RWPE1 (cell line): Measurements from ENCODE around the gene SRL.

ENCODE experiments used
- CTCF ChIA-PET: fragments of 350-600 bp; sonication (Branson Sonifier 250); formaldehyde crosslinking; extraction: SDS; loops from one replicate; lab custom pipeline; 2021; lab: Yijun Ruan, JAX
- POLR2A ChIA-PET: fragments of 400-600 bp; formaldehyde crosslinking; extraction: SDS; loops from one replicate; lab custom pipeline; 2020; ENCODE audit warnings: antibody characterized with exemption; ENCODE audit not compliant: low non-redundant PET; lab: Yijun Ruan, JAX
- DNase-seq: peaks from one replicate; pipeline ENCODE4 v3.0.0; 2012; ENCODE audit warnings: low spot score
- H3K27ac ChIP-seq: fragments of 450-650 bp; 2 replicates; pipeline ENCODE4 v1.5.1; 2017
- CTCF ChIP-seq: fragments of 450-650 bp; conservative IDR thresholded peaks from 2 replicates; pipeline ENCODE4 v1.5.1; 2017; ENCODE audit warnings: low read depth, mild to moderate bottlenecking

SRL gene

GRCh38 chr16:4207683-4208340 lies 34.1 kb downstream of the SRL start:
- DNase-seq = no peak
- ChIA-PET CTCF (no interaction called here), POLR2A (no interaction called here)
- H3K27ac ChIP-seq = no peak overlapping the region
- no peak for TF ChIP-seq CTCF

- no peak for DNase-seq
- no peak overlapping the region for H3K27ac ChIP-seq
- ChIA-PET POLR2A (no interaction called here), CTCF (interaction anchor here (0.7 kb wide), 1 partner anchor 19 kb away, joined by 3 read pairs; no protein-coding TSS in a partner anchor)
- no peak for TF ChIP-seq CTCF
Observed at GRCh38 chr16:4207229-4207628, 34.7 kb downstream of the SRL start.

- TF ChIP-seq CTCF = no peak
- CTCF ChIA-PET = interaction anchor here (0.7 to 1.1 kb wide), 3 partner anchors 18 to 223 kb away, joined by 3 read pairs; no protein-coding TSS in a partner anchor
- no peak for DNase-seq
- POLR2A ChIA-PET = interaction anchor here (0.6 kb wide), 1 partner anchor 39 kb away, joined by 10 read pairs; no protein-coding TSS in a partner anchor
- H3K27ac ChIP-seq = no peak overlapping the region
Observed at GRCh38 chr16:4206680-4207079, 35.2 kb downstream of the SRL start.

- POLR2A ChIA-PET = no interaction called here
- H3K27ac ChIP-seq = no peak overlapping the region
- CTCF ChIA-PET = interaction anchor here (1.1 kb wide), 1 partner anchor 222 kb away, joined by 3 read pairs; no protein-coding TSS in a partner anchor
- no peak for TF ChIP-seq CTCF
- DNase-seq = no peak
Observed at GRCh38 chr16:4205971-4206370, 35.9 kb downstream of the SRL start.

GRCh38 chr16:4204521-4204920 lies 37.4 kb downstream of the SRL start:
- DNase-seq = no peak
- POLR2A ChIA-PET = no interaction called here
- H3K27ac ChIP-seq = no peak overlapping the region
- TF ChIP-seq CTCF = no peak
- CTCF ChIA-PET = no interaction called here

- POLR2A ChIA-PET = interaction anchor here (0.6 kb wide), 1 partner anchor 96 kb away, joined by 14 read pairs; no protein-coding TSS in a partner anchor
- TF ChIP-seq CTCF = no peak
- CTCF ChIA-PET = interaction anchor here (0.7 kb wide), 1 partner anchor 69 kb away, joined by 3 read pairs; the partner anchor contains the start of gene TFAP4
- DNase-seq = no peak
- no peak overlapping the region for H3K27ac ChIP-seq
Observed at GRCh38 chr16:4203748-4204147, 38.1 kb downstream of the SRL start.
